Measurements from ENCODE around the gene GNG7.

DNA sequence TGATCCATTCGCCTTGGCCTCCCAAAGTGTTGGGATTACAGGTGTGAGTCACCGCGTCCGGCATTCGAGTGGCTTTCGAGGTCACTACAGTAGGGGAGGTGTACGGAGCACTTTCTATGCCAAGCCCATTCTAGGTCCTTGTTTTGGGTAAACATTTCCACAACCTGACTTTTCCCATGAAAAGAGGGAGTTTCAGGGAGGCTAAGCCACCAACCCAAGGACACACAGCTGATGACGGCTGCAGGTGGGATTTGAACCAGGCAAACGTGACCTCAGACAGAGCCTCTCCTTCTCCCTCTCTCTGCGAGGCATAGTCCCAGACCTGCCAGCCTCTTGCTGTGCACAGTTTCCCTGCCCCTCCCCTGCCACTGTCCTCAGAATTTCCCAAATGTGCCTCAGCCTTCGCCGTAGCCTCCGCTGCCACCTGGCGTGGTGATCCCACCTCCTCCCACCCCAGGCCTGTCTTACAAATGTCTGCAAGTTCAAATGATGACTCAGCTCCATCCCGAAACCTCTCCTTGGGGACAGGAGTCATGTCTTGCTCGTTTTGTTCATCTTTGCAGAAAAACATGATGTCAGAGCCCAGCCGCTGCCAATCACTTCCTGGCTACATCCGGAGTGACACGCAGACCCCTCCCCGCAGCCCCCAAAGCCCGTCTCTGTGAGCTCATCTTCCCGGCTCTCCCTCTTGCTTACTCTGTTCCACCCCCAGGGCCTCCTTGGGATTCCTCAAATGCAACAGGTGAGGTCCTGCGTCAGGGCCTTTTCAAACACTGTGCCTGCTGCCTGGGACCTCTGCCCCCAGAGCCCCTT lies 233.2 kb downstream of the GNG7 start:
- TF ChIP-seq, protein P1, sequence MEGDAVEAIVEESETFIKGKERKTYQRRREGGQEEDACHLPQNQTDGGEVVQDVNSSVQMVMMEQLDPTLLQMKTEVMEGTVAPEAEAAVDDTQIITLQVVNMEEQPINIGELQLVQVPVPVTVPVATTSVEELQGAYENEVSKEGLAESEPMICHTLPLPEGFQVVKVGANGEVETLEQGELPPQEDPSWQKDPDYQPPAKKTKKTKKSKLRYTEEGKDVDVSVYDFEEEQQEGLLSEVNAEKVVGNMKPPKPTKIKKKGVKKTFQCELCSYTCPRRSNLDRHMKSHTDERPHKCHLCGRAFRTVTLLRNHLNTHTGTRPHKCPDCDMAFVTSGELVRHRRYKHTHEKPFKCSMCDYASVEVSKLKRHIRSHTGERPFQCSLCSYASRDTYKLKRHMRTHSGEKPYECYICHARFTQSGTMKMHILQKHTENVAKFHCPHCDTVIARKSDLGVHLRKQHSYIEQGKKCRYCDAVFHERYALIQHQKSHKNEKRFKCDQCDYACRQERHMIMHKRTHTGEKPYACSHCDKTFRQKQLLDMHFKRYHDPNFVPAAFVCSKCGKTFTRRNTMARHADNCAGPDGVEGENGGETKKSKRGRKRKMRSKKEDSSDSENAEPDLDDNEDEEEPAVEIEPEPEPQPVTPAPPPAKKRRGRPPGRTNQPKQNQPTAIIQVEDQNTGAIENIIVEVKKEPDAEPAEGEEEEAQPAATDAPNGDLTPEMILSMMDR (IDR thresholded peaks at IDR 0.05), result no peak
- no peak for TF ChIP-seq POLR2A (IDR thresholded peaks at IDR 0.05)

Data from adrenal gland (tissue), 5 donors.